Measurements from ENCODE around the gene RNF167. TPM values are rescaled to one million over a fixed set of nuclear protein-coding genes. Genes with fewer than 3 reads are reported as not detected.

The RNF167 gene
- total RNA-seq, 1 donor from 2014 or later, result 108 TPM

DNA sequence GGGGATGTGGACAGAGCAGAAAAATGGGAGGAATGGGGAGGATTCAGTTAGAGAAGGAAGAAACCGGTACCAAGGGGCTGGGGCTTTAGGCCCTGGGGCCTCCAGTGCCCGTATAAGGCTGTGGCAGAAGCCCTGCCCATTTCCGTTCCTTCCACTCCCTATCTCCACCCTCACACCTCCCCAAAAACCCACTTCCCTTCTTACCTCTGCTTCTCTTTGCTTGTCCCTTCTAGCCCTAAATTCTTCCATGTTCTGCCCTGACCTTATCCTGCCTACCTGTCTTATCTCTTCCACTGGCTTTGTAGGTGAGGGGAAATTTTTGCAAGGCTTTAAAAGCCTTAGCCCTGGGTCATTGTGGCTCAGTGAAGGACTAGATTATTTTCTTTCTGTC is 4.1 kb downstream of the RNF167 start:
- Mint-ChIP-seq H3K36me3 (ENCODE audit: low read depth) (peaks cover 73% of the 10 kb centered on the region), H3K27ac (peak overlapping the region; percentile 94), H3K4me3 (peak overlapping the region; percentile 85), H3K4me1 (peaks cover 75% of the 10 kb centered on the region), H3K9me3 (no peaks in the 10 kb centered on the region), H3K27me3 (peaks cover 2% of the 10 kb centered on the region)
- DNase-seq (no peak), ATAC-seq (ENCODE audit: low read depth) (no peak)
- intact Hi-C loops (cut with micrococcal nuclease), result loop anchor here (5.0 to 10.0 kb wide), 2 partner anchors 579 to 802 kb away; partner anchors contain the start of genes CYB5D2, UBE2G1 and ZZEF1
- TF ChIP-seq CTCF (IDR thresholded peaks at IDR 0.05), result no peak
- ChIA-PET POLR2A (interaction anchor here (0.8 to 12.1 kb wide), 6 partner anchors 8 to 73 kb away, joined by 3 to 391 read pairs (median 4); partner anchors contain the start of genes CAMTA2, GP1BA and SPAG7), CTCF (no interaction called here)

DNA sequence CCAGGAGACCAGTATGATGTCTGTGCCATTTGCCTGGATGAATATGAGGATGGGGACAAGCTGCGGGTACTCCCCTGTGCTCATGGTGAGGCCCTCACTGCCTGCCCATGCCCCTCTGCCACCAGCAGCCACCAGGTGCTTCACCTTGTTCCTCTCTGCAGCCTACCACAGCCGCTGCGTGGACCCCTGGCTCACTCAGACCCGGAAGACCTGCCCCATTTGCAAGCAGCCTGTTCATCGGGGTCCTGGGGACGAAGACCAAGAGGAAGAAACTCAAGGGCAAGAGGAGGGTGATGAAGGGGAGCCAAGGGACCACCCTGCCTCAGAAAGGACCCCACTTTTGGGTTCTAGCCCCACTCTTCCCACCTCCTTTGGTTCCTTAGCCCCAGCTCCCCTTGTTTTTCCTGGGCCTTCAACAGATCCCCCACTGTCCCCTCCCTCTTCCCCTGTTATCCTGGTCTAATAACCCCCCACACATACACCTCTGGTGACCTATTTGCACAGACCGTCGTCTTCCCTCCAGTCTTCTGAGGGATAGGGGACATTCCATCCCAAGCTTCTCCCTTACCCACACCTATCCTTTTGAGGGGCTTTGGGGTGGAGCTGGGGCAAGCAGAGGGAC is 4.6 kb downstream of the RNF167 start:
- H3K4me3 Mint-ChIP-seq, result peak overlapping the region; percentile 85
- no peak for TF ChIP-seq CTCF (IDR thresholded peaks at IDR 0.05)
- ChIA-PET CTCF (no interaction called here), POLR2A (interaction anchor here (0.5 to 12.1 kb wide), 9 partner anchors 8 to 284 kb away, joined by 3 to 391 read pairs (median 5); partner anchors contain the start of genes CAMTA2, GP1BA and SPAG7)
- H3K27ac Mint-ChIP-seq, result peak overlapping the region; percentile 94
- H3K36me3 Mint-ChIP-seq (ENCODE audit: low read depth), result peaks cover 70% of the 10 kb centered on the region
- intact Hi-C loops (cut with micrococcal nuclease), result loop anchor here (5.0 to 10.0 kb wide), 7 partner anchors 137 to 1032 kb away; partner anchors contain the start of genes ATP2A3, CYB5D2, MED11 and NUP88
- peaks cover 72% of the 10 kb centered on the region for H3K4me1 Mint-ChIP-seq
- peaks cover 2% of the 10 kb centered on the region for H3K27me3 Mint-ChIP-seq
- DNase-seq, result no peak
- no peak for ATAC-seq (ENCODE audit: low read depth)
- no peaks in the 10 kb centered on the region for H3K9me3 Mint-ChIP-seq

GRCh38 chr17:4945176-4945943 is 5.3 kb downstream of the RNF167 start:
- DNase-seq, result peak; percentile 63
- peaks cover 66% of the 10 kb centered on the region for H3K36me3 Mint-ChIP-seq (ENCODE audit: low read depth)
- ChIA-PET CTCF (interaction anchor here (1.0 kb wide), 2 partner anchors 22 to 36 kb away, joined by 3 to 7 read pairs; partner anchors contain the start of gene SPAG7), POLR2A (interaction anchor here (0.7 to 12.1 kb wide), 12 partner anchors 9 to 247 kb away, joined by 3 to 391 read pairs (median 12); partner anchors contain the start of genes CAMTA2, INCA1, KIF1C and SPAG7)
- H3K9me3 Mint-ChIP-seq, result no peaks in the 10 kb centered on the region
- peak overlapping the region; percentile 85 for H3K4me3 Mint-ChIP-seq
- intact Hi-C loops (cut with micrococcal nuclease), result loop anchor here (5.0 to 10.0 kb wide), 6 partner anchors 138 to 1033 kb away; partner anchors contain the start of genes ATP2A3, MED11, NUP88 and PLD2
- peak overlapping the region; percentile 94 for H3K27ac Mint-ChIP-seq
- no peak for TF ChIP-seq CTCF (IDR thresholded peaks at IDR 0.05)
- H3K4me1 Mint-ChIP-seq, result peaks cover 70% of the 10 kb centered on the region
- peak; percentile 25 for ATAC-seq (ENCODE audit: low read depth)
- H3K27me3 Mint-ChIP-seq, result peaks cover 2% of the 10 kb centered on the region

DNA sequence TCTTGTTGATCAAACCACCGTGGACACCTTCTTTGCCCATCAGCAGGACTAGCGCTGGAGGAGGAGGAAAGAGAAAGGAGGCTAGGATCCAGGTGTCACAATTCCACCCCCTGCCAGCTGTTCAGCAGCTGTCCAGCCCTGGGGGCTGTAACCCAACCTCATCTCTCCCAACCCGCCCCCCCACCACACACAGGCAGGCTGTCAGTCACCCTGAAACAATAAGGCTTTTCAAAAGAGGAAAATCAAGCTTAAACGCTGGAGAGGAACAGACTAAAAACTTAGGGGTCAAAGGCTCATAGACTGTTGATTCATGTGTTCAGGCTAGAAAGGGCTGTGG is 5.8 kb downstream of the RNF167 start:
- ChIA-PET POLR2A (interaction anchor here (0.7 to 12.1 kb wide), 12 partner anchors 21 to 246 kb away, joined by 3 to 391 read pairs (median 14); partner anchors contain the start of genes C17orf107, CAMTA2, INCA1 and KIF1C), CTCF (interaction anchor here (1.0 kb wide), 2 partner anchors 21 to 37 kb away, joined by 3 to 7 read pairs; partner anchors contain the start of gene SPAG7)
- ATAC-seq (ENCODE audit: low read depth) (no peak), DNase-seq (no peak)
- Mint-ChIP-seq H3K36me3 (ENCODE audit: low read depth) (peaks cover 61% of the 10 kb centered on the region), H3K4me1 (peaks cover 71% of the 10 kb centered on the region), H3K27ac (peak overlapping the region; percentile 100), H3K9me3 (no peaks in the 10 kb centered on the region), H3K4me3 (peak overlapping the region; percentile 100), H3K27me3 (peaks cover 2% of the 10 kb centered on the region)
- intact Hi-C loops (cut with micrococcal nuclease), result loop anchor here (5.0 to 10.0 kb wide), 6 partner anchors 139 to 1034 kb away; partner anchors contain the start of genes ATP2A3, MED11, NUP88 and PLD2
- no peak for TF ChIP-seq CTCF (IDR thresholded peaks at IDR 0.05)
